Effector memory CD8-positive, alpha-beta T cell (primary cell): Measurements from ENCODE around the gene ZC2HC1C.

Experiments
- ATAC-seq: fragments of 150-1000 bp; cut with Tn5 transposase; replicated peaks from 2 replicates; pipeline ENCODE4 v1.10.0; 2021; ENCODE audit warnings: mild to moderate bottlenecking, moderate library complexity
- DNase-seq, 3 experiments: peaks; one replicate each; pipeline ENCODE4 v3.0.0; 2021
- H3K27ac Mint-ChIP-seq, 2 donors: one replicate each; pipeline ENCODE4 v1.8.0; 2022; ENCODE audit warnings: mild to moderate bottlenecking in 2 of 2, mixed read lengths in 2 of 2, moderate library complexity in 2 of 2
- H3K27me3 Mint-ChIP-seq, 2 donors: one replicate each; pipeline ENCODE4 v1.8.0; 2022; ENCODE audit warnings: mixed read lengths in 2 of 2
- H3K36me3 Mint-ChIP-seq: one replicate; pipeline ENCODE4 v1.8.0; 2022; ENCODE audit warnings: mild to moderate bottlenecking, moderate library complexity, mixed read lengths; ENCODE audit not compliant: insufficient read depth
- H3K4me1 Mint-ChIP-seq, 2 donors: one replicate each; pipeline ENCODE4 v1.8.0; 2022; ENCODE audit warnings: low read depth in 2 of 2, mixed read lengths in 2 of 2
- H3K4me3 Mint-ChIP-seq, 2 donors: one replicate each; pipeline ENCODE4 v1.8.0; 2022; ENCODE audit warnings: mild to moderate bottlenecking in 2 of 2, mixed read lengths in 2 of 2, moderate library complexity in 2 of 2
- H3K9me3 Mint-ChIP-seq, 2 donors: one replicate each; pipeline ENCODE4 v1.8.0; 2022; ENCODE audit warnings: mixed read lengths in 2 of 2
- total RNA-seq, 9 experiments: gene quantifications; one replicate each; lab custom pipeline; 2026; lab: John Stamatoyannopoulos, UW

The ZC2HC1C gene
- 0 to 0.79 (median 0.55) reads per million in 9 experiments for total RNA-seq

DNA sequence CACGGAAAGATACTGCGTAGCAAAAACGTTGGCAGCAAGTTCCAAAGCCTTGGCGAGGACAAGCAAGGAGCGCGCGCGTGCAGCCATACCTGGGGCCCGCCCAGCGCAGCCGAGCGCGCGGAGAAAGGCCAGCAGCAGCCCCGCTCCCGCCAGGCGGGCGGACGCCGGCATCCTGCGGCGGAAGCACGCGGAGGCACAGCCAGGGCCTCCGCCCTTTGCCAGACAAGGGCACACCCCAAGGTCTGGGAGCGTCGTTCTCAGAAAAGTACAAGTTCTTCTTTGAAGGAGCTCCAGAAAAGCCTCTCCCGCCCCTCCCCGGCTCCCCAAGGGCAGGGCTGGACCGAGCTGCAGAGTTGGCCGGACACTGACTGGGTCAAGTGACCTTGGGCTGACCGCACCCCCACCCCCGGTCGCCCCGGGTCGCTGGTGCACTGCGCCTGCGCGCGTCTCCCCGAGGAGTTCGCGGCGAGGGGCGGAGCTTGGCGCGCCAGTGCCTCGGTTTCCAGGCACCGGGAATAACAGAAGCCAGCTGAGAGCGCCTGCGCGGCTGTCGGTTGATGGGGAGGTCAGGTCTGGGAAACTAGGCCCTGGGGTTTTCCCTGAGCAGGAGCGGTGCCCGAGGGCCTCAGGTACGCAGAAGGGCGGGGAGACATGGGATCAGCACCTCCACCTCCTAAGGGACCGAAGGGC, at the start of gene ZC2HC1C:
TSS of gene ZC2HC1C (plus strand) at position 521 of the 690 bp plus-strand sequence. CDS start 933 bp downstream, outside the sequence.
- DNase-seq (peak in 2 of 3 experiments; percentile 13), ATAC-seq (peak; percentile 85)
- Mint-ChIP-seq H3K36me3 (no peaks in the 10 kb centered on the region), H3K27ac (no peak within 1 kb of the TSS), H3K27me3 (no peaks in the 10 kb centered on the region), H3K4me3 (no peak within 1 kb of the TSS), H3K9me3 (no peaks in the 10 kb centered on the region), H3K4me1 (peaks cover 1 to 4% of the 10 kb centered on the region in 2 donors)

DNA sequence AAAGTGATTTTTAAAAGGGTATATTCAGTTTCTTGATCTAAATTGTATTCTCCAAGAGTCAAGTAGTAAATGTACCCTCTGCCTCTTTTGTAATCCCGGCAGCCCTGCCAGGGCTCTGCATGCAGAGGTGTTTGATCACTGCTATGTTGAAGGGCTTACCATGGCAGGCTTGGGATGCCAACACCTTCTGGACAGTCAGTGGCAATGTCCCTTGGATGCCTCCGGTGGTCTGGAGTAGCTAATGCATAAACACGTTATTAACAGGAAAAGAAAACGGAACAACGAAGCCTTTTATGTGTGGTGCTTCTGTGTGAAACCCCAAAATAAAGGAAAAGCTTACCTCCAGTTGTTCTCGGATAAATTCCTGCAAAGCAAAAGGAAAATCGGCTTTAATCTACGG, 46.8 kb upstream of the ZC2HC1C start:
- no peaks in the 10 kb centered on the region for H3K27me3 Mint-ChIP-seq
- peaks cover 20% of the 10 kb centered on the region for H3K36me3 Mint-ChIP-seq
- peaks cover 0 to 1% of the 10 kb centered on the region in 2 donors for H3K4me1 Mint-ChIP-seq
- no peak for DNase-seq
- H3K4me3 Mint-ChIP-seq = no peak overlapping the region
- peak; percentile 39 for ATAC-seq
- H3K9me3 Mint-ChIP-seq = no peaks in the 10 kb centered on the region
- H3K27ac Mint-ChIP-seq = no peak overlapping the region

DNA sequence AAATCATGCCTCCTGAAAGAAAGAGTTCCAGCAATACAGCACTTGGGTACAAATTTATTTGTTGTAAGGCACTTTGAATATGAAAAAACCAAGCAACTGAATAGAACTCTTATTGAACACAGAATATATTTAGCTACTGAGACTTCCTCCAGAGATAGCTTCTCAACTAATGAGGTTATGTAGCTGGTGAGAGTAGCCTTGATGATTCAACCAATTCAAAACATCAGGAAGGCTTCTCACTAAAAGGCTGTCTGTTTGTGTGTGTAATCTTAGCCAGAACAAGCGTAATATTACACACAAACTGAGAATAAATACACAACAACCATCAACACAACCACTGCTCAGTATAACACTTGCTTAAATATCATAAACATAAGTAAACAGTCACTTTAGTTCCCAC, 46.3 kb upstream of the ZC2HC1C start:
- Mint-ChIP-seq H3K27ac (no peak overlapping the region), H3K9me3 (no peaks in the 10 kb centered on the region), H3K36me3 (peaks cover 21% of the 10 kb centered on the region), H3K4me1 (peaks cover 0 to 1% of the 10 kb centered on the region in 2 donors), H3K4me3 (no peak overlapping the region), H3K27me3 (no peaks in the 10 kb centered on the region)
- DNase-seq (no peak), ATAC-seq (no peak)

- Mint-ChIP-seq H3K4me3 (no peak overlapping the region), H3K27me3 (no peaks in the 10 kb centered on the region), H3K27ac (no peak overlapping the region), H3K9me3 (no peaks in the 10 kb centered on the region), H3K36me3 (peaks cover 20% of the 10 kb centered on the region), H3K4me1 (peaks cover 0 to 1% of the 10 kb centered on the region in 2 donors)
- DNase-seq = no peak
- ATAC-seq = no peak
Observed at GRCh38 chr14:75025082-75025481, 44.4 kb upstream of the ZC2HC1C start.

DNA sequence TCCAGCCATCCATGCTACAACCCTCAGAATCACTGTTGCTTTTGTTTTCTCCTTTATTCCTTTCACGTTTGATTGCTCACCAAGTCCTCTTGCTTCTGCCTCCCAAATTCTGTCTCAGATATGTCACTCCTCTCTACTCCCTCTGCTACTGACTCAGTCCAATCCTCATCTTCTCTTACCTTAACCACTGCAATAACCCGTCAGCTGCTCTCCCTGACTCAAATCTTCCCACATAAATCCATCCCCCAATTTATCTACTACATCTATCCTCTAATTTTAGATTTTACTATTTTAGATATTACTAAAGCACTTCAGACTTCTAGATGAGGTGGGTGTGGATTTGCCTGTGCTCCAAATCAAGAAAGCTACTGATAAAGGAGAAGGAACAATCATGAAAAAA, 43.6 kb upstream of the ZC2HC1C start:
- no peaks in the 10 kb centered on the region for H3K9me3 Mint-ChIP-seq
- H3K27ac Mint-ChIP-seq = no peak overlapping the region
- no peak overlapping the region for H3K4me3 Mint-ChIP-seq
- H3K27me3 Mint-ChIP-seq = no peaks in the 10 kb centered on the region
- peaks cover 25% of the 10 kb centered on the region for H3K36me3 Mint-ChIP-seq
- DNase-seq = no peak
- peaks cover 0 to 1% of the 10 kb centered on the region in 2 donors for H3K4me1 Mint-ChIP-seq
- no peak for ATAC-seq

- no peak for DNase-seq
- ATAC-seq = no peak
- Mint-ChIP-seq H3K4me3 (no peak overlapping the region), H3K4me1 (no peaks in the 10 kb centered on the region), H3K27ac (peak overlapping the region in 1 of 2 donors; percentile 65), H3K27me3 (no peaks in the 10 kb centered on the region), H3K36me3 (peaks cover 37% of the 10 kb centered on the region), H3K9me3 (no peaks in the 10 kb centered on the region)
Observed at GRCh38 chr14:75030147-75030546, 39.3 kb upstream of the ZC2HC1C start.

GRCh38 chr14:75032939-75033338, 36.5 kb upstream of the ZC2HC1C start:
- Mint-ChIP-seq H3K27me3 (no peaks in the 10 kb centered on the region), H3K4me3 (no peak overlapping the region), H3K9me3 (no peaks in the 10 kb centered on the region), H3K36me3 (peaks cover 42% of the 10 kb centered on the region), H3K4me1 (no peaks in the 10 kb centered on the region), H3K27ac (no peak overlapping the region)
- DNase-seq (no peak), ATAC-seq (no peak)

DNA sequence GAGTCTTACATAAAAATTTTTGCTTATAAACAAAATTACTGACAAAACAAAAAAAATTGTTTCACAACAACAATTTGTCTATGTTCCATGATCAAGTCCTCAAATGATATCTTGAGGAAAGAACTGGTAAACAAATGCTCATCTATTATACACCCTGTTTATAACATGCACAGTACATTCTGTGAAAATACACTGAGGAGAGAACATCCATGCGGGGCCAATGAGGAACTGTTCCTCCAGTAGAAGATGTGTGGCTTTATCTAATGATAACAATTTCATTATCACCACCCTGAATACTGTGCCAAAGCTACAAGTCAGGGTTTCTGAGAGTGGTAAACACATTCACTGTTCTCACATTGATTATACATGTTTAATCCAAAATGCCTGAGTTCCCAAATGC, 28.9 kb upstream of the ZC2HC1C start:
- Mint-ChIP-seq H3K27me3 (no peaks in the 10 kb centered on the region), H3K36me3 (peaks cover 32% of the 10 kb centered on the region), H3K4me3 (no peak overlapping the region), H3K9me3 (no peaks in the 10 kb centered on the region), H3K27ac (no peak overlapping the region), H3K4me1 (peaks cover 0 to 10% of the 10 kb centered on the region in 2 donors)
- ATAC-seq = no peak
- DNase-seq = no peak

DNA sequence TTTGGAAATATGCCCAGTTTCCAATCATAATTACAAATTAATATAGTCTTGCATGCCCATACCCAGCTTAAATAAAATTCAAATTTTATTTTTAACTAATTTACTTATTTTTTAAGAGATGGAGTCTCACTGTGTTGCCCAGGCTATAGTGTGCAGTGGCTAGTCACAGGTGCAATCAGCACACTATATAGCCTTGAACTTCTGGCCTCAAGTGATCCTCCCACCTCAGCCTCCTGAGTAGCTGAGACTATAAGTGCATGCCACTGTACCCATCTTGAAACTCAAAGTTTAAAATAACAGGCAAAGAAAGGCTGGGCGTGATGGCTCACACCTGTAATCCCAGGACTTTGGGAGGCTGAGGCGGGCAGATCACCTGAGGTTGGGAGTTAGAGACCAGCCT, 28.5 kb upstream of the ZC2HC1C start:
- Mint-ChIP-seq H3K36me3 (peaks cover 32% of the 10 kb centered on the region), H3K9me3 (no peaks in the 10 kb centered on the region), H3K27me3 (no peaks in the 10 kb centered on the region), H3K4me3 (no peak overlapping the region), H3K4me1 (peaks cover 2 to 15% of the 10 kb centered on the region in 2 donors), H3K27ac (no peak overlapping the region)
- ATAC-seq (no peak), DNase-seq (no peak)

DNA sequence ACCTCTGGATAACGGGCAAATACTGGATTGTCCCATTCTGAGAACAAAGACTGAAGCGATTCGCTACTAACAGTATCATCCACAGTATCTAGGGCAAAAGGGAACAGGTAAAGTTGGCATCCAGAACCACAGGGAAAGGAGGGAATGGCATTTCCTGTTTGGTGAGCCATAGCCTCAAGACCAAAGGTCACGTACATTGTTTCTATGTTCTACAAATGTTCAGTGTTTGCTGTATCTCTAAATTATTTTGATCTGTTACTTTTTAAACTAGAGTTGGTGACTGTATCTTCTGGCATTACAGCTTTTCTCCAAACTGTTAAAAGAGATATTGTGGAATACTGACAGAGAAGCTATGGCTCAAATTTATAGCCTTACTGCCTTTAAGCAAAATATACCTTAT, 27.8 kb upstream of the ZC2HC1C start:
- peaks cover 30% of the 10 kb centered on the region for H3K36me3 Mint-ChIP-seq
- DNase-seq (no peak), ATAC-seq (no peak)
- H3K27ac Mint-ChIP-seq = no peak overlapping the region
- H3K4me1 Mint-ChIP-seq = peaks cover 6 to 20% of the 10 kb centered on the region in 2 donors
- no peaks in the 10 kb centered on the region for H3K27me3 Mint-ChIP-seq
- no peaks in the 10 kb centered on the region for H3K9me3 Mint-ChIP-seq
- H3K4me3 Mint-ChIP-seq = no peak overlapping the region

GRCh38 chr14:75042035-75042434, 27.4 kb upstream of the ZC2HC1C start:
- peaks cover 25% of the 10 kb centered on the region for H3K36me3 Mint-ChIP-seq
- H3K4me3 Mint-ChIP-seq = no peak overlapping the region
- peaks cover 6 to 20% of the 10 kb centered on the region in 2 donors for H3K4me1 Mint-ChIP-seq
- peak overlapping the region in 1 of 2 donors; percentile 19 for H3K27ac Mint-ChIP-seq
- H3K9me3 Mint-ChIP-seq = no peaks in the 10 kb centered on the region
- no peak for ATAC-seq
- DNase-seq = no peak
- no peaks in the 10 kb centered on the region for H3K27me3 Mint-ChIP-seq

DNA sequence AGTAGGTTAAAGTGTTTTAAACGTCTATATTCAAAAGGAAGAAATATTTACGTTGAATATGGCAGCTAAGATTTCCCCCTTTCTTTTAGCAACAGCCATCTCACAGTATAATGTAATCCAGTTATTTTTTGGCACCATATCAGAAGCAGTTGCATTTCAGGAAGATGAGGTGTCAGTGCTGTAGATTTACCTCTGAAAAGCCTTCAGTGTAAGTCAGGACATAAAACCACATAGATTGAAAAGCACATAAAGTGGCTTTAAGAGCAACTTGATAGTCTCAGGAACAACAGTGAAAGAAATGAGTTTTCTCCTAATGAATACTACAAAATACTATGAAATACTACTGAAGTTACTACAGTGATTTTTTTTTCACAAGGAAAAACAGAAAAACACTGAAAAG, 25.1 kb upstream of the ZC2HC1C start:
- peaks cover 7 to 27% of the 10 kb centered on the region in 2 donors for H3K4me1 Mint-ChIP-seq
- no peak for ATAC-seq
- H3K9me3 Mint-ChIP-seq = no peaks in the 10 kb centered on the region
- no peaks in the 10 kb centered on the region for H3K27me3 Mint-ChIP-seq
- no peak overlapping the region for H3K4me3 Mint-ChIP-seq
- DNase-seq = no peak
- no peak overlapping the region for H3K27ac Mint-ChIP-seq
- peaks cover 16% of the 10 kb centered on the region for H3K36me3 Mint-ChIP-seq

GRCh38 chr14:75044752-75045151, 24.7 kb upstream of the ZC2HC1C start:
- no peak overlapping the region for H3K27ac Mint-ChIP-seq
- no peak overlapping the region for H3K4me3 Mint-ChIP-seq
- no peaks in the 10 kb centered on the region for H3K27me3 Mint-ChIP-seq
- H3K4me1 Mint-ChIP-seq = peaks cover 8 to 29% of the 10 kb centered on the region in 2 donors
- DNase-seq (no peak), ATAC-seq (no peak)
- H3K36me3 Mint-ChIP-seq = peaks cover 18% of the 10 kb centered on the region
- no peaks in the 10 kb centered on the region for H3K9me3 Mint-ChIP-seq

DNA sequence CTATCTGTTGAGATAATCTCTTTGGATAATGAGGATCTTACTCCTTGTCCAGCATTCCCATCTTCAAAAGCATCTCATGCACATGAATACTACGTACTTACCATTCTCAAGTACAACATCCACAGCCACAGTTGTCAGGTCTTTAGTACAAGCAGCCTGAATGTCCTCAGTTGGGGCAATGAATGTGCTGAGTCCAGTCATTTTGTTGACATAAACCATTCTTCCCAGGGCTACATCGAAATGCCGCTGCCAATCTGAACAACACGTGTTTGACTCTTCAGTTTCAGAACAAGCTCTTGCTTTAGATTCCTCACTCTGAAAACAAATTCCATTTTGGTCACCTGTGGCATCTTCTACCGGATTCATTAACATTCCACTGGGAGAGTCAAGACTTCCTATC, 23.2 kb upstream of the ZC2HC1C start:
- Mint-ChIP-seq H3K36me3 (peaks cover 16% of the 10 kb centered on the region), H3K9me3 (no peaks in the 10 kb centered on the region), H3K27me3 (no peaks in the 10 kb centered on the region), H3K27ac (no peak overlapping the region), H3K4me1 (peaks cover 19 to 40% of the 10 kb centered on the region in 2 donors), H3K4me3 (no peak overlapping the region)
- no peak for ATAC-seq
- no peak for DNase-seq
